HG02938 (cell line): Measurements from ENCODE around the gene MVD.
"Not testable (repeated sequence)": the region's sequence is repeated elsewhere in the genome, so short reads cannot be mapped to it uniquely, and the experiment has no call there.

ENCODE experiments used
- ATAC-seq: cut with Tn5 transposase; IDR thresholded peaks from one replicate; pipeline ENCODE4 v1.9.1; 2021; ENCODE audit warnings: mild to moderate bottlenecking, moderate library complexity; ENCODE audit not compliant: unreplicated experiment

MVD gene

GRCh38 chr16:88685156-88686061, 22.5 kb upstream of the MVD start:
- ATAC-seq, result no peak

GRCh38 chr16:88684569-88685155, 21.8 kb upstream of the MVD start:
- no peak for ATAC-seq

GRCh38 chr16:88681709-88682451, 19.0 kb upstream of the MVD start:
- peak; percentile 81 for ATAC-seq

GRCh38 chr16:88681084-88681680, 18.3 kb upstream of the MVD start:
- ATAC-seq, result no peak

- ATAC-seq, result no peak
These were observed 17.7 kb upstream of the MVD start for GRCh38 chr16:88680554-88681083.

- ATAC-seq, result no peak
These were observed 15.5 kb upstream of the MVD start for GRCh38 chr16:88678224-88678979.

- ATAC-seq, result no peak
These were observed 14.8 kb upstream of the MVD start for GRCh38 chr16:88677721-88678120.

- ATAC-seq, result no peak
These were observed 13.8 kb upstream of the MVD start for GRCh38 chr16:88676502-88677242.

GRCh38 chr16:88673716-88674379, 11.0 kb upstream of the MVD start:
- ATAC-seq, result no peak

- ATAC-seq, result no peak
These were observed 9.9 kb upstream of the MVD start for GRCh38 chr16:88672776-88673175.

- ATAC-seq, result no peak
These were observed 8.9 kb upstream of the MVD start for GRCh38 chr16:88671806-88672205.

GRCh38 chr16:88669980-88670379, 7.1 kb upstream of the MVD start:
- ATAC-seq, result no peak

- not testable (repeated sequence) for ATAC-seq
These were observed 6.6 kb upstream of the MVD start for GRCh38 chr16:88669493-88669892.

GRCh38 chr16:88667461-88667860, 4.6 kb upstream of the MVD start:
- no peak for ATAC-seq

GRCh38 chr16:88665570-88665969, 2.7 kb upstream of the MVD start:
- ATAC-seq, result no peak

- ATAC-seq, result no peak
These were observed 2.3 kb upstream of the MVD start for GRCh38 chr16:88665148-88665547.

GRCh38 chr16:88662222-88662842, 559 bp downstream of the MVD start:
- peak; percentile 1 for ATAC-seq

- ATAC-seq, result no peak
These were observed 1.4 kb downstream of the MVD start for GRCh38 chr16:88661468-88661867.

GRCh38 chr16:88659160-88659559, 3.7 kb downstream of the MVD start:
- ATAC-seq, result no peak
